HepG2 (cell line): ENCODE measurements around the gene COPS3. TPM values are rescaled to one million over a fixed set of nuclear protein-coding genes. Genes with fewer than 3 reads are reported as not detected.

Experiments used
- ARHGAP35 ChIP-seq: sonication (generic); formaldehyde crosslinking; IDR thresholded peaks from 2 replicates; pipeline ENCODE4 v1.9.0; 2022; ENCODE audit warnings: mild to moderate bottlenecking, inconsistent platforms, moderate library complexity, missing genetic modification reagents, borderline replicate concordance
- BCL6 ChIP-seq: IDR thresholded peaks from 2 replicates; pipeline ENCODE4 v1.6.1; 2016; ENCODE audit warnings: missing genetic modification reagents, missing compliant biosample characterization
- LRRFIP1 ChIP-seq: sonication (generic); formaldehyde crosslinking; conservative IDR thresholded peaks from 2 replicates; pipeline ENCODE4 v1.4.0; 2020; ENCODE audit warnings: missing genetic modification reagents
- NRL ChIP-seq: sonication (generic); formaldehyde crosslinking; IDR thresholded peaks from 2 replicates; pipeline ENCODE4 v1.5.0; 2020; ENCODE audit warnings: missing genetic modification reagents, mild to moderate bottlenecking, moderate library complexity, borderline replicate concordance
- PAX8 ChIP-seq: sonication (generic); formaldehyde crosslinking; IDR thresholded peaks from 2 replicates; pipeline ENCODE4 v1.8.0; 2022; ENCODE audit warnings: mild to moderate bottlenecking, missing genetic modification reagents, borderline replicate concordance
- PHB2 ChIP-seq: fragments of 450-650 bp; IDR thresholded peaks from 2 replicates; pipeline ENCODE4 v1.6.1; 2018; ENCODE audit not compliant: partially characterized antibody
- ZFX ChIP-seq: sonication (generic); formaldehyde crosslinking; IDR thresholded peaks from 2 replicates; pipeline ENCODE4 v1.4.0; 2020; ENCODE audit warnings: mild to moderate bottlenecking, low read depth, missing genetic modification reagents, moderate library complexity
- ZNF253 ChIP-seq: sonication (generic); formaldehyde crosslinking; IDR thresholded peaks from 2 replicates; pipeline ENCODE4 v1.8.0; 2022; ENCODE audit warnings: mild to moderate bottlenecking, missing genetic modification reagents, borderline replicate concordance
- ZNF263 ChIP-seq: sonication (generic); formaldehyde crosslinking; IDR thresholded peaks from 2 replicates; pipeline ENCODE4 v1.4.0; 2020; ENCODE audit warnings: missing genetic modification reagents
- ZNF354B ChIP-seq: sonication (generic); formaldehyde crosslinking; IDR thresholded peaks from 2 replicates; pipeline ENCODE4 v1.8.0; 2022; ENCODE audit warnings: mild to moderate bottlenecking, missing genetic modification reagents
- ZNF562 ChIP-seq: sonication (generic); formaldehyde crosslinking; IDR thresholded peaks from 2 replicates; pipeline ENCODE4 v1.8.0; 2022; ENCODE audit warnings: missing genetic modification reagents, borderline replicate concordance
- ZNF574 ChIP-seq: sonication (generic); formaldehyde crosslinking; IDR thresholded peaks from 2 replicates; pipeline ENCODE4 v1.4.0; 2020; ENCODE audit warnings: missing genetic modification reagents
- ZNF577 ChIP-seq: sonication (generic); formaldehyde crosslinking; IDR thresholded peaks from 2 replicates; pipeline ENCODE4 v1.4.0; 2020; ENCODE audit warnings: mild to moderate bottlenecking, low read depth, missing genetic modification reagents, borderline replicate concordance
- ZNF878 ChIP-seq: sonication (generic); formaldehyde crosslinking; IDR thresholded peaks from 2 replicates; pipeline ENCODE4 v1.8.1; 2023; ENCODE audit warnings: mild to moderate bottlenecking, missing genetic modification reagents, moderate library complexity
- ZNF891 ChIP-seq: sonication (generic); formaldehyde crosslinking; IDR thresholded peaks from 2 replicates; pipeline ENCODE4 v1.5.0; 2020; ENCODE audit warnings: mild to moderate bottlenecking, missing genetic modification reagents
- polyA plus RNA-seq, 8 experiments: library from polyadenylated mRNA; depleted of rRNA in 3 of 8; stranded (reverse) in 7 of 8; unstranded in 1 of 8; fragments of >200 nt; fragmentation: Illumina TruSeq in 4 of 8; extraction: Trizol in 4 of 8; gene quantifications; 2 replicates each; pipeline versions ENCODE4 v1.2.1 to v1.2.3, GENCODE V29; 2011 to 2016; ENCODE audit warnings: low read depth in 4 of 8, missing spikeins in 1 of 8, mixed read lengths in 1 of 8; ENCODE audit not compliant: insufficient read depth in 1 of 8
- total RNA-seq, 5 experiments: library from RNA; depleted of rRNA; stranded (reverse); fragments of >200 nt; fragmentation: Illumina TruSeq; extraction: Trizol; gene quantifications; 2 replicates each; pipeline ENCODE4 v1.2.3, GENCODE V29; 2016; ENCODE audit warnings: low read depth in 1 of 5
- TF ChIP-seq, protein P1 (sequence below): sonication (generic); formaldehyde crosslinking; IDR thresholded peaks from 2 replicates; pipeline ENCODE4 v1.9.0; 2021; ENCODE audit warnings: missing genetic modification reagents, borderline replicate concordance
- TF ChIP-seq, protein P2 (sequence below): sonication (generic); formaldehyde crosslinking; IDR thresholded peaks from 2 replicates; pipeline ENCODE4 v1.5.0; 2020; ENCODE audit warnings: mild to moderate bottlenecking, low read depth, missing genetic modification reagents, borderline replicate concordance
- TF ChIP-seq, protein P3 (sequence below): sonication (generic); formaldehyde crosslinking; conservative IDR thresholded peaks from 2 replicates; pipeline ENCODE4 v1.4.0; 2020; ENCODE audit warnings: missing genetic modification reagents

The COPS3 gene
- total and polyA plus RNA-seq, 2 of the 13 experiments (the other 11 are each of a cell fraction or from before 2014, with no cell fraction given) = 46.3 to 103 TPM

- TF ChIP-seq ZNF574 (CRISPR knock-in tag) (peak; percentile 77), LRRFIP1 (CRISPR knock-in tag) (no peak), PAX8 (CRISPR knock-in tag) (peak; percentile 90), ZNF891 (CRISPR knock-in tag) (peak; percentile 39; the same call in 1 of the 2 replicates), ZNF577 (CRISPR knock-in tag) (peak; percentile 83; the same call in 1 of the 2 replicates), ARHGAP35 (CRISPR knock-in tag) (peak; percentile 67), ZFX (CRISPR knock-in tag) (peak; percentile 73), ZNF263 (CRISPR knock-in tag) (peak; percentile 28; the same call in 1 of the 2 replicates), ZNF878 (peak; percentile 25; the same call in 1 of the 2 replicates), ZNF253 (CRISPR knock-in tag) (peak; percentile 68), NRL (CRISPR knock-in tag) (peak; percentile 94; the same call in 1 of the 2 replicates), ZNF562 (CRISPR knock-in tag) (peak; percentile 41; the same call in 1 of the 2 replicates), ZNF354B (peak; percentile 21; the same call in 1 of the 2 replicates), PHB2 (no peak), BCL6 (CRISPR knock-in tag) (no peak; the same call in 1 of the 2 replicates)
- TF ChIP-seq, protein P1, sequence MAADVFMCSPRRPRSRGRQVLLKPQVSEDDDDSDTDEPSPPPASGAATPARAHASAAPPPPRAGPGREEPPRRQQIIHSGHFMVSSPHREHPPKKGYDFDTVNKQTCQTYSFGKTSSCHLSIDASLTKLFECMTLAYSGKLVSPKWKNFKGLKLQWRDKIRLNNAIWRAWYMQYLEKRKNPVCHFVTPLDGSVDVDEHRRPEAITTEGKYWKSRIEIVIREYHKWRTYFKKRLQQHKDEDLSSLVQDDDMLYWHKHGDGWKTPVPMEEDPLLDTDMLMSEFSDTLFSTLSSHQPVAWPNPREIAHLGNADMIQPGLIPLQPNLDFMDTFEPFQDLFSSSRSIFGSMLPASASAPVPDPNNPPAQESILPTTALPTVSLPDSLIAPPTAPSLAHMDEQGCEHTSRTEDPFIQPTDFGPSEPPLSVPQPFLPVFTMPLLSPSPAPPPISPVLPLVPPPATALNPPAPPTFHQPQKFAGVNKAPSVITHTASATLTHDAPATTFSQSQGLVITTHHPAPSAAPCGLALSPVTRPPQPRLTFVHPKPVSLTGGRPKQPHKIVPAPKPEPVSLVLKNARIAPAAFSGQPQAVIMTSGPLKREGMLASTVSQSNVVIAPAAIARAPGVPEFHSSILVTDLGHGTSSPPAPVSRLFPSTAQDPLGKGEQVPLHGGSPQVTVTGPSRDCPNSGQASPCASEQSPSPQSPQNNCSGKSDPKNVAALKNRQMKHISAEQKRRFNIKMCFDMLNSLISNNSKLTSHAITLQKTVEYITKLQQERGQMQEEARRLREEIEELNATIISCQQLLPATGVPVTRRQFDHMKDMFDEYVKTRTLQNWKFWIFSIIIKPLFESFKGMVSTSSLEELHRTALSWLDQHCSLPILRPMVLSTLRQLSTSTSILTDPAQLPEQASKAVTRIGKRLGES = no peak
- TF ChIP-seq, protein P2, sequence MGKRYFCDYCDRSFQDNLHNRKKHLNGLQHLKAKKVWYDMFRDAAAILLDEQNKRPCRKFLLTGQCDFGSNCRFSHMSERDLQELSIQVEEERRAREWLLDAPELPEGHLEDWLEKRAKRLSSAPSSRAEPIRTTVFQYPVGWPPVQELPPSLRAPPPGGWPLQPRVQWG (CRISPR knock-in tag) = no peak
- TF ChIP-seq, protein P3, sequence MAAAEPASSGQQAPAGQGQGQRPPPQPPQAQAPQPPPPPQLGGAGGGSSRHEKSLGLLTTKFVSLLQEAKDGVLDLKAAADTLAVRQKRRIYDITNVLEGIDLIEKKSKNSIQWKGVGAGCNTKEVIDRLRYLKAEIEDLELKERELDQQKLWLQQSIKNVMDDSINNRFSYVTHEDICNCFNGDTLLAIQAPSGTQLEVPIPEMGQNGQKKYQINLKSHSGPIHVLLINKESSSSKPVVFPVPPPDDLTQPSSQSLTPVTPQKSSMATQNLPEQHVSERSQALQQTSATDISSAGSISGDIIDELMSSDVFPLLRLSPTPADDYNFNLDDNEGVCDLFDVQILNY (CRISPR knock-in tag) = peak; percentile 34; the same call in 1 of the 2 replicates
Measured at GRCh38 chr17:17206124-17206912, 74.7 kb downstream of the COPS3 start, which contains the start of gene PLD6 (continued).
